Esophagus squamous epithelium (tissue), 5 donors: Measurements from ENCODE around the gene ACTN4. TPM values are rescaled to one million over a fixed set of nuclear protein-coding genes. Genes with fewer than 3 reads are reported as not detected.

ENCODE experiments used
- DNase-seq: peaks from one replicate; lab custom pipeline; 2025; lab: John Stamatoyannopoulos, UW
- H3K27ac ChIP-seq, 4 donors: fragments of 200-600 bp; sonication (generic); one replicate each; pipeline ENCODE4 v1.5.1; 2016 to 2019; ENCODE audit warnings: mild to moderate bottlenecking in 1 of 4
- H3K27me3 ChIP-seq, 4 donors: fragments of 200-600 bp; sonication (generic); 1 replicate in 3 of 4; 2 replicates in 1 of 4; pipeline versions ENCODE4 v1.5.1 to v1.6.0; 2017 to 2021; ENCODE audit warnings: antibody characterized with exemption in 1 of 4
- H3K36me3 ChIP-seq, 3 donors: fragments of 200-600 bp; sonication (generic); one replicate each; pipeline ENCODE4 v1.5.1; 2016 to 2019
- H3K4me1 ChIP-seq, 3 donors: fragments of 200-600 bp; sonication (generic); one replicate each; pipeline ENCODE4 v1.5.1; 2017 to 2019
- H3K4me3 ChIP-seq, 4 donors: fragments of 200-600 bp; sonication (generic); 1 replicate in 3 of 4; 2 replicates in 1 of 4; pipeline ENCODE4 v1.5.1; 2016 to 2019; ENCODE audit warnings: mild to moderate bottlenecking in 2 of 4, moderate library complexity in 1 of 4
- H3K9me3 ChIP-seq, 3 donors: fragments of 200-600 bp; sonication (generic); one replicate each; pipeline ENCODE4 v1.5.1; 2016 to 2019
- POLR2A ChIP-seq, 4 donors: fragments of 450-650 bp; IDR thresholded peaks; one replicate each; pipeline ENCODE4 v1.6.1; 2017; ENCODE audit warnings: antibody characterized with exemption in 4 of 4, mild to moderate bottlenecking in 4 of 4, moderate library complexity in 3 of 4
- WGBS, 2 donors: methylation state at CpG; one replicate each; pipeline ENCODE4 v1.1.5; 2018; 5-methylcytosine and 5-hydroxymethylcytosine counted together
- intact Hi-C: fragments of 100-400 bp; cut with DNase I; formaldehyde crosslinking; loops from one replicate; pipeline ENCODE4 v1.15.0; 2022
- total RNA-seq, 4 donors: library from RNA; depleted of rRNA; stranded (reverse); fragments of >200 nt; gene quantifications; one replicate each; pipeline ENCODE4 v1.1.0, GENCODE V29; 2016
- TF ChIP-seq, protein P1 (sequence below), 6 experiments: fragments of 450-650 bp in 4 of 6; fragments of 200-600 bp in 2 of 6; sonication (generic) in 2 of 6; IDR thresholded peaks; one replicate each; pipeline ENCODE4 v1.5.1; 2016 to 2019; ENCODE audit warnings: antibody characterized with exemption in 6 of 6, mild to moderate bottlenecking in 4 of 6, moderate library complexity in 4 of 6
- donor health status: DM: yes; HTN: yes; CAD: no.

ACTN4 gene
- total RNA-seq, 4 donors from 2014 or later = 302 to 705 (median 414) TPM

DNA sequence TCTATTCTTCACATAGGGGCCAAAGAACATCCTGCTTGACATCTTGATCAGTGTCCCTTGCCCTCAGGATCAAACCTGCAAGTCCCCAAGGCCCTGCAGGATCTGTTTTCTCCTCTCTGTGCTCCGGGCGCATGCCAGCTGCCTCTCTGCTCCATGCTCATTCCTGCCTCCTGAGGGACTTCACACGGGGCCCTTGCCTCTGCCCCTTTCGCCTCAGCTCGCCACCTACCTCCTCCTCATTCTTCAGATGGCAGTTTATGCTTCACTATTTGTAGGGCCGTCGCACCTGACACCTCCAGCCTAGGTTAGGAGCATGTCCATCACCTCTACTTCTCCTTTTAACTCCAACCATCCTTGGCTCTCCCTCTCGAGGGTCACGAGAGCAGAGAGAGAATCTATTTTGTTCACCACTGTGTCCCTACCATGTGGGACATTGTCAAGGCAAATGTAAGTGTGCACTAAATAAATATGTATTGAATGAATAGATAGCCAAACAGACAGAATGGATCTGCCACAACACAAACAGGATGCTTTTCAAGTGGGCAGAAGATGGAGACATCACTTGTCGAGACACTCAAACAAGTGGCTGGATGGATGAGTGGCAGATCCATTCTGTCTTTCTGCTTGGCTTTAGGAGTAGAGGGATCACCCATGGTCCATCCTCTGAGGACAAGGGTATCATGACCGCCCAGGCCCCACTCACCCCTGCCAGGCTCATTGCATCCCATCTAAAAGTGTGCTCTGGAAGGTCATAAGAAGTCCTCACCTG lies 29.6 kb downstream of the ACTN4 start:
- intact Hi-C loops = no loop called here
- no peak for DNase-seq
- peak overlapping the region; percentile 77 to 99 (median 94) for H3K27ac ChIP-seq
- no peak overlapping the region for H3K4me3 ChIP-seq
- H3K4me1 ChIP-seq = peaks cover 35 to 96% (median 69%) of the 10 kb centered on the region in 3 donors
- no peaks in the 10 kb centered on the region for H3K9me3 ChIP-seq
- H3K36me3 ChIP-seq = peaks cover 0 to 30% (median 0%) of the 10 kb centered on the region in 3 donors
- H3K27me3 ChIP-seq = no peaks in the 10 kb centered on the region
- 68 to 78% methylated on average over 11 of the region's 11 CpGs for WGBS, 2 donors
- no peak for TF ChIP-seq POLR2A (IDR thresholded peaks at IDR 0.05)
- TF ChIP-seq, protein P1, sequence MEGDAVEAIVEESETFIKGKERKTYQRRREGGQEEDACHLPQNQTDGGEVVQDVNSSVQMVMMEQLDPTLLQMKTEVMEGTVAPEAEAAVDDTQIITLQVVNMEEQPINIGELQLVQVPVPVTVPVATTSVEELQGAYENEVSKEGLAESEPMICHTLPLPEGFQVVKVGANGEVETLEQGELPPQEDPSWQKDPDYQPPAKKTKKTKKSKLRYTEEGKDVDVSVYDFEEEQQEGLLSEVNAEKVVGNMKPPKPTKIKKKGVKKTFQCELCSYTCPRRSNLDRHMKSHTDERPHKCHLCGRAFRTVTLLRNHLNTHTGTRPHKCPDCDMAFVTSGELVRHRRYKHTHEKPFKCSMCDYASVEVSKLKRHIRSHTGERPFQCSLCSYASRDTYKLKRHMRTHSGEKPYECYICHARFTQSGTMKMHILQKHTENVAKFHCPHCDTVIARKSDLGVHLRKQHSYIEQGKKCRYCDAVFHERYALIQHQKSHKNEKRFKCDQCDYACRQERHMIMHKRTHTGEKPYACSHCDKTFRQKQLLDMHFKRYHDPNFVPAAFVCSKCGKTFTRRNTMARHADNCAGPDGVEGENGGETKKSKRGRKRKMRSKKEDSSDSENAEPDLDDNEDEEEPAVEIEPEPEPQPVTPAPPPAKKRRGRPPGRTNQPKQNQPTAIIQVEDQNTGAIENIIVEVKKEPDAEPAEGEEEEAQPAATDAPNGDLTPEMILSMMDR (IDR thresholded peaks at IDR 0.05) = no peak

DNA sequence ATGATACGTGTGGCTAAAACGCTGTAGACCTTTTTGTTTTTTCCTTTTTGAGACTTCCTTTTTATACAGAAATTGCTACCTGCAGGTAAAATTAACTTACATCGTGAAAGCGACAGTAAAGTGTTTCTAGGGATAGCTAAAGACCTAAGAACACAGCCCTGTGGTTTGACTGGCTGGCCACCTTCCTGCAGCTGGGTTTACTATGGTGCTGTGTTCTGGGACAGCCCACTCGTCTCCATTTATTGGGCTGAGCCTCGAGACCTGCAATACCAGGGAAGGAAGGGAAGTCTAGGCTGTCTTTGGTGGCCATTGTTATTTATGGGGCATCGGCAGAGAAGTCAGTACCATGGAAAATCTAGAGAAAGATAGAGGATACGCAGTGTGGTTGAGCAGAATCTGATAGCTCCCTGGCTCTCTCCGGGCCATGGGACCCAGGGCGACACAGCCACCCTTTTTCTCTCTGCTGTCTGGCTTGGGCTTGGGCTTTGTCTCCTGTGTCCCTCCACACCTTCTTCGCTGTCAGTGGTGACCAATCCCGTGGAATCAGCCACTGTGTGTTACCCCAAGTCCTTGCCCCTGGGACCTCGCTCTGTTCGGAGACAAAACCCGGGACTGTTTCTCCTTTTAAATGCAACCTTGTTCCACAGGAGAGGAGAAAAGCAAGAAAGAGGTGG lies 30.9 kb downstream of the ACTN4 start:
- H3K4me3 ChIP-seq = no peak overlapping the region
- peaks cover 0 to 30% (median 0%) of the 10 kb centered on the region in 3 donors for H3K36me3 ChIP-seq
- peaks cover 45 to 97% (median 81%) of the 10 kb centered on the region in 3 donors for H3K4me1 ChIP-seq
- H3K27ac ChIP-seq = peak overlapping the region; percentile 20 to 99 (median 94)
- no peak for DNase-seq
- TF ChIP-seq, protein P1 (IDR thresholded peaks at IDR 0.05) = no peak
- TF ChIP-seq POLR2A (IDR thresholded peaks at IDR 0.05) = no peak
- no peaks in the 10 kb centered on the region for H3K27me3 ChIP-seq
- WGBS, 2 donors = 73 to 78% methylated on average over 8 to 13 of the region's 15 CpGs
- H3K9me3 ChIP-seq = no peaks in the 10 kb centered on the region
- intact Hi-C loops = no loop called here

DNA sequence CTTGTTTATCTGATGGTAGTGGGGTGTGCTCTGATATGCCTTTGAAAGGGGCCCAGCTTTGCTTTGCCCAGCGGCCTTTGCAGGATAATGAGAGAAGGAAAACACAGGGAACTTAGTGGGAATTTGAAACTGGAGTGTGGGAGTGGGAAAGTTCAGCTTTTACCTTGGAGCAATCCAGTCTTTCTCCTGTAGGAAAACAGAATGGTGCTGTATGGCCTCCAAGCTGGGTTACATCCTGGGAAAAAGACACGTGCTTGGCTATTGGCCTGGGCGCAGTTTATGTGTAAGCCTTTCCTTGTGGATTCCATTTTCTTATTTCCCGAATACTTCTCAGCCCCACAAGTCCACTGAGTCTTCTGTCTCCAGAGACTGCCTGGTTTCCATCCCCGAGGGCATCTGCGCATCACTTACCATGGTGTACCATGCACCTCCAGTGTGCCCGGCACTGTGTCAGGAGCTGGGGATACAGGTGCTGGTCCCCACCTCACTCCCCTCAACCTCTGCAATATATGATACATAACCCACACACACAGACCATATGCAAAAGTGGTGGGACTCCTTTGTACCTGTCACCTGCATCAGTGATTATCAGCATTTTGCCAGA lies 31.5 kb downstream of the ACTN4 start:
- intact Hi-C loops = no loop called here
- peaks cover 51 to 100% (median 84%) of the 10 kb centered on the region in 3 donors for H3K4me1 ChIP-seq

DNA sequence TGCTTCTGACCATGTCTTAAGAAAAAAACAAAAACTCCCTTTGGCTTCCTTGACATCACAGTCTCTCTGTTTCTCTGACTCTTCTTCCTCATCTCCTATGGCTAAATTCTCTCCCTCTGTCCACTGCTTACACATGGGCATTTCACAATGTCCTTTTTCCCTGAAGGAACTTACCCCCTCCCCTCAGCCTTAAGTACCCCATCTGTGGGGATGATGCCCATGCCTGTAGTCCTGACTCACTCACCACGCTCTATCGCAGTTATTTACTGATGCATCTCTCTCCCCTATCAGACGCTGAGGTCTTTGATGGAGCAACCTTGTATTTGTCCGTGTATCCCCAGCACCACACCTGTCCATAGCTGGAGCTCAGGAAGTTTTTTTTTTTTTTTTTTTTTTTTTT lies 32.4 kb downstream of the ACTN4 start:
- Histone ChIP-seq H3K27me3 (no peaks in the 10 kb centered on the region), H3K4me1 (peaks cover 55 to 100% (median 84%) of the 10 kb centered on the region in 3 donors), H3K4me3 (no peak overlapping the region), H3K9me3 (no peaks in the 10 kb centered on the region), H3K36me3 (peaks cover 0 to 30% (median 0%) of the 10 kb centered on the region in 3 donors), H3K27ac (peak overlapping the region; percentile 18 to 99 (median 94))
- intact Hi-C loops = no loop called here
- TF ChIP-seq, protein P1 (IDR thresholded peaks at IDR 0.05) = no peak
- TF ChIP-seq POLR2A (IDR thresholded peaks at IDR 0.05) = no peak
- 45 to 50% methylated on average over 4 of the region's 4 CpGs for WGBS, 2 donors
- DNase-seq = no peak

More for the DNA sequence above, 31.5 kb downstream of the ACTN4 start:
- peaks cover 0 to 30% (median 0%) of the 10 kb centered on the region in 3 donors for H3K36me3 ChIP-seq
- DNase-seq = no peak
- no peaks in the 10 kb centered on the region for H3K27me3 ChIP-seq
- WGBS, 2 donors = 75 to 83% methylated on average over 7 of the region's 7 CpGs
- no peak for TF ChIP-seq POLR2A (IDR thresholded peaks at IDR 0.05)
- TF ChIP-seq, protein P1 (IDR thresholded peaks at IDR 0.05) = no peak
- H3K27ac ChIP-seq = peak overlapping the region; percentile 20 to 99 (median 94)
- no peak overlapping the region for H3K4me3 ChIP-seq
- no peaks in the 10 kb centered on the region for H3K9me3 ChIP-seq
